Measurements from ENCODE around the gene CELA1. TPM values are rescaled to one million over a fixed set of nuclear protein-coding genes. Genes with fewer than 3 reads are reported as not detected.

The CELA1 gene
- total RNA-seq, 4 donors from 2014 or later = not detected

DNA sequence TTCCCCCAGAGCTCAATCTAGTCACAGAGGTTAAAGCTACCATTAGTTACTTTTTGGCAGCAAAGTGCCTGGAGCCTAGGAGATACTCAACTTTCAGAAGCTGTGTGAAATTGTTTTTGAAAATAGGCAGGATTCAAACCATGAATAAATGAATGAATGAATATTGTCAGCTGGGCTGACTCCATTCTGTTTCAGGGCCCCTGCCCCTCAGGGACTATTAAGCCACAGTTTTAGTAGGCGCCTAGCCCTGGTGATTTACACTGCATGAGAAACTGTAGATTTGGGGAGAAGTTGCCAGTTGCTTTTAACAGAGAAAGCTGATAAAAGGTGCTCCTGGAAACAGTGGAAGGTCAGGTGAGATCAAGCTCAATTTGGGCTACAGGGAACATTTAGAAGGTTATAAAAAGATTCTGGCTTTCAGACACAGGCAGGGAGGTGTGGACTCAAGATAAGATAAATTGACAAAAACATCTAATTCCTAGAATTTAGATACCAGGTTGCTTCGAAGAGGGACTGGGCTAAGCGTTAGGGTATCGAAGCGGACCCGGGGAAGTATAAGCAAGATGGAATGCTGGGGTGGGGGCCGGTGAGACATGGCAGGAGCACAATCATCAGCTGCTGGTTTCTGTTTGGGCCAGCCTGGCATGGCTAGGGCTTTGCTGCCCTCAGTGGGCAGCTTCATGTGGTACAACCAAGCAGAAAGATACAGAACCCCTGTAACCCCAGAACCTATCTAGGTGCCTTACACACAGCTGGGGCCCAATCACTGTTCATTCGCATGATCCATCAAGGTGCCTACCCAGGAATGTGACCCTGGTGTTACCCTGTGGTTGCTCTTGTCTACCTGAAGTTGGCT, 14.9 kb upstream of the CELA1 start:
- Histone ChIP-seq H3K4me3 (no peak overlapping the region), H3K27me3 (no peaks in the 10 kb centered on the region), H3K4me1 (no peaks in the 10 kb centered on the region), H3K36me3 (no peaks in the 10 kb centered on the region), H3K27ac (replicated peaks in 1 of 4) (no peak overlapping the region), H3K9me3 (no peaks in the 10 kb centered on the region)
- WGBS = 92% methylated on average over 7 of the region's 8 CpGs
- no peak for DNase-seq (ENCODE audit: extremely low spot score)
- TF ChIP-seq EP300 (IDR thresholded peaks at IDR 0.05) (no peak), POLR2AphosphoS5 (IDR thresholded peaks at IDR 0.05) (no peak), POLR2A (IDR thresholded peaks at IDR 0.05; ENCODE audit: low read depth) (no peak)
- TF ChIP-seq, protein P1, sequence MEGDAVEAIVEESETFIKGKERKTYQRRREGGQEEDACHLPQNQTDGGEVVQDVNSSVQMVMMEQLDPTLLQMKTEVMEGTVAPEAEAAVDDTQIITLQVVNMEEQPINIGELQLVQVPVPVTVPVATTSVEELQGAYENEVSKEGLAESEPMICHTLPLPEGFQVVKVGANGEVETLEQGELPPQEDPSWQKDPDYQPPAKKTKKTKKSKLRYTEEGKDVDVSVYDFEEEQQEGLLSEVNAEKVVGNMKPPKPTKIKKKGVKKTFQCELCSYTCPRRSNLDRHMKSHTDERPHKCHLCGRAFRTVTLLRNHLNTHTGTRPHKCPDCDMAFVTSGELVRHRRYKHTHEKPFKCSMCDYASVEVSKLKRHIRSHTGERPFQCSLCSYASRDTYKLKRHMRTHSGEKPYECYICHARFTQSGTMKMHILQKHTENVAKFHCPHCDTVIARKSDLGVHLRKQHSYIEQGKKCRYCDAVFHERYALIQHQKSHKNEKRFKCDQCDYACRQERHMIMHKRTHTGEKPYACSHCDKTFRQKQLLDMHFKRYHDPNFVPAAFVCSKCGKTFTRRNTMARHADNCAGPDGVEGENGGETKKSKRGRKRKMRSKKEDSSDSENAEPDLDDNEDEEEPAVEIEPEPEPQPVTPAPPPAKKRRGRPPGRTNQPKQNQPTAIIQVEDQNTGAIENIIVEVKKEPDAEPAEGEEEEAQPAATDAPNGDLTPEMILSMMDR (IDR thresholded peaks at IDR 0.05) = no peak
- intact Hi-C loops (cut with DNase I) = no loop called here

DNA sequence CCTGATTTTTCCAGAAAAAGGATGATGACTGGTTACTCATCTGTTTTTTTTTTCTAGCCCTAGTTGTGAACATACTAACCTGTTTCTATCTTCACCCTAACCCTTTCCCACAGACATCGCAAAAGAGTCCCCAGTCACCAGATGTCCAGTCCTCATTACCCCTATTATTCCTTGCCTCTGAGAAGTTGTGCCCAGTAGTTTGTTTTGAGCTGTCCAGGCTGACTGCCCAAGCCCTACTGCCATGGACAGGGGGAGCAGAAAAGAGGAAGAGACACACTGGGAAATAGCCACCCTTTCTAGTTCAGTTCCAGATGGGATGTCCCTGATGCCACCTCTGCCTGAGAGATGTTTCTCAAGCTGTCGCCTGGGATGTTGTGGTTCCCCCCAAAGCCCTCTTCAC, 13.8 kb upstream of the CELA1 start:
- WGBS = 94% methylated on average over 2 of the region's 2 CpGs
- TF ChIP-seq POLR2AphosphoS5 (IDR thresholded peaks at IDR 0.05) (no peak), EP300 (IDR thresholded peaks at IDR 0.05) (no peak), POLR2A (IDR thresholded peaks at IDR 0.05; ENCODE audit: low read depth) (no peak)
- TF ChIP-seq, protein P1 (IDR thresholded peaks at IDR 0.05) = no peak
- Histone ChIP-seq H3K27ac (replicated peaks in 1 of 4) (no peak overlapping the region), H3K9me3 (no peaks in the 10 kb centered on the region), H3K4me1 (no peaks in the 10 kb centered on the region), H3K27me3 (no peaks in the 10 kb centered on the region), H3K36me3 (no peaks in the 10 kb centered on the region), H3K4me3 (no peak overlapping the region)
- no peak for DNase-seq (ENCODE audit: extremely low spot score)
- intact Hi-C loops (cut with DNase I) = no loop called here

DNA sequence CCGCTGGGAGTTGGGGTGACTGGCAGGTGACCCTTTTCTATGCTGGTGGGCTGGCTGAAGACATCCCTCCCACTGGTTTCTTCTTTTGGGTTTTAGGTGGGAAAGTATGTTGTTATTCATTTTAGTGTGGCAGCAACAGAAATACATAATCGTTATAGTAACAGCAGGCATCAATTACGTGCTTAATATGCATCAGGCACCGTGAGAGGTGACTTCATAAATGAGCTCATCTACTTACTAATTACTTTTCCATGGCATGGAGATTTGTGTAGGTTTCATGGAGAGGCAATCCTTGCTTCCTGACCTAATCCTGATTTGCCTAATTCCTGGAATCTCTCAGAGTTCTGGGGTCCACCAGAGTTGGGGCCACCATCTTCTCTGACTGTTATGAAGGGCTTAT, 13.4 kb upstream of the CELA1 start:
- intact Hi-C loops (cut with DNase I) = no loop called here
- Histone ChIP-seq H3K9me3 (no peaks in the 10 kb centered on the region), H3K27me3 (no peaks in the 10 kb centered on the region), H3K4me3 (no peak overlapping the region), H3K4me1 (no peaks in the 10 kb centered on the region), H3K36me3 (no peaks in the 10 kb centered on the region), H3K27ac (replicated peaks in 1 of 4) (no peak overlapping the region)
- TF ChIP-seq EP300 (IDR thresholded peaks at IDR 0.05) (no peak), POLR2AphosphoS5 (IDR thresholded peaks at IDR 0.05) (no peak), POLR2A (IDR thresholded peaks at IDR 0.05; ENCODE audit: low read depth) (no peak)
- TF ChIP-seq, protein P1 (IDR thresholded peaks at IDR 0.05) = no peak
- DNase-seq (ENCODE audit: extremely low spot score) = no peak
- WGBS = 95% methylated on average over 4 of the region's 4 CpGs

DNA sequence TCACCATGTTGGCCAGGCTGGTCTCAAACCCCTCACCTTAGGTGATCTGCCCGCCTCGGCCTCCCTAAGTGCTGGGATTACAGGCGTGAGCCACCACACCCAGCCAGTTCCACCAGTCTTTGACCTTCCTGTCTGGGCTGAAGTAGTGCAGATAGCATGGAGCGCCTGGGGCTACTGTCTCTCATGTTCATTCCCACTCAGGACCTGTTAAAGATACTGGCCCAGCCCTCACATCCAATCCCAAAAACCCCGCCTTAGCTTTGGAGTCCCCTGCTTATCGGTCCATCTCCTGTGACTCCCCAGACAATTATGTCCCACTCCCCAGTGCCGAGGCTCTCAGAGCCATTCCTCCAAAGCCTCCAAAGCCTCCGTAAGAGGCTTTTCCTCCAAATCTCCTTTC, 12.0 kb upstream of the CELA1 start:
- intact Hi-C loops (cut with DNase I) = no loop called here
- WGBS = 94% methylated on average over 8 of the region's 8 CpGs
- H3K27me3 ChIP-seq = peaks cover 0 to 3% (median 0%) of the 10 kb centered on the region in 4 donors

More for the DNA sequence above, 12.0 kb upstream of the CELA1 start:
- Histone ChIP-seq H3K27ac (replicated peaks in 1 of 4) (no peak overlapping the region), H3K36me3 (no peaks in the 10 kb centered on the region), H3K4me3 (no peak overlapping the region), H3K4me1 (no peaks in the 10 kb centered on the region), H3K9me3 (no peaks in the 10 kb centered on the region)
- no peak for DNase-seq (ENCODE audit: extremely low spot score)
- no peak for TF ChIP-seq POLR2AphosphoS5 (IDR thresholded peaks at IDR 0.05)
- TF ChIP-seq EP300 (IDR thresholded peaks at IDR 0.05) = no peak
- TF ChIP-seq POLR2A (IDR thresholded peaks at IDR 0.05; ENCODE audit: low read depth) = no peak
- TF ChIP-seq, protein P1 (IDR thresholded peaks at IDR 0.05) = no peak
